Measurements from ENCODE around the gene OCEL1.
A peak's percentile ranks its signal among the peaks of the same experiment; 100 is the strongest.

The OCEL1 gene

DNA sequence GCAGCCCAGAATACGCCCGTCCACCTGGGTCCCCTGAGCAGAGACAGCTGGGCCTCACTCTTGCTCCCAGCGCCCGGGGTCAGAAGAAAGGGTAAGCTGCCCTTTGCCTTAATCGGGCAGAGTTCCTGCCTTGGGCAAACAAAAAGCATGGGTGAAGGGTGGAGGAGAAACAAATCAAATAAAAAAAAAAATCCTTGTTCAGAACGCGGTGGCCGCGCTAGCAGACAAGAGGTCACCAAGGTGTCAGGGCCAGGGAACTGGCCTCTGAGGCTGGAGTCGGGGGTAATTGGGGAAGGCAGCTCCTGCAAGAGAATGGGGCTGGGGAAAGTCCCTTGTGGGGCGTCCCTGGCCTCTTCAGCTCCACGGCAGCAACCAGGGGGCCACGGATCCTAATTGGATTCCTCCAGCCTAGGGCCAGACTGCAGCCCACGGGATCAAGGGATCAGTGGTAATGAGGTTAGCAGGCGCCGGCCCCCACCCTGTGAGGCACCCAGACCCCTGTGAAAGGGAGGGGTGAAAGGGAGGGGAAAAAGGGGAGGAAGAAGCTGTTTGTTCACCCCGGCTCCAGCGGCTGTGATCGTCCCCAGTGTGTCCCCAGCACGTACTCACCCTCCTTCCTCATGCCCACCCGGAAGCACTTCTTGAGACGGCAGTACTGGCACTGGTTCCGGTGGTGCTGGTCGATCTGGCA lies 14.2 kb downstream of the OCEL1 start:
- Mint-ChIP-seq H3K27me3 (peaks cover 3% of the 10 kb centered on the region), H3K4me1 (ENCODE audit: low read depth) (peaks cover 42% of the 10 kb centered on the region), H3K9me3 (no peaks in the 10 kb centered on the region), H3K4me3 (no peak overlapping the region), H3K36me3 (ENCODE audit: low read depth) (peaks cover 30% of the 10 kb centered on the region), H3K27ac (no peak overlapping the region)
- intact Hi-C loops (cut with micrococcal nuclease) = no loop called here

DNA sequence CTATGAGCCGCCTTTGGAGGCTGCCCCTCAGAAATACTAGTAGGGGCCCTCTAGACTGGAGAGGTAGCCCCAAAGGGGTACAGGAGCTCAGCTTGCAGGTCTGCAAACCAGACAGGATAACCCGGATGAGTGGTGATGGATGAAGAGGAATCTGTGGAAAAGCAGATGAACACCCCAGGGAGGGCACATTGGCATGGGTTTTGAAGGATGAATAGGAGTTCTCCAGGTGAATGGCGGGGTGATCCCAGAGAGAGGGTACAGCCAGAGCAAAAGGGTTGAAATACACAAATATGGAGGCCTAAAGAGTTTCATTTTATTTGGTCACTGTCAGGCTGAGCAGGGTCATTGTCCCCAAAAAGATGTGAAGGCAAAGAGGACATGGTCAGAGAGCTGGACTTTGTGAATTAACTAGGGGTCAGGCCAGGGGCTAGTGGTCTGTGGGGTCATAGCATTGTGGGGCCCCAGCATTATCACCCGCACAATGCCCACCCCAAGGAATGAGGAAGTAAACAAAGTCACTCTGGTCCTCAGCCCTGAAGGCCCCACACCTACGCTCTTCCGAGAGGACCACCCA lies 14.9 kb downstream of the OCEL1 start:
- intact Hi-C loops (cut with micrococcal nuclease) = no loop called here
- H3K4me1 Mint-ChIP-seq (ENCODE audit: low read depth) = peaks cover 38% of the 10 kb centered on the region
- no peaks in the 10 kb centered on the region for H3K9me3 Mint-ChIP-seq
- H3K27me3 Mint-ChIP-seq = peaks cover 3% of the 10 kb centered on the region
- peaks cover 31% of the 10 kb centered on the region for H3K36me3 Mint-ChIP-seq (ENCODE audit: low read depth)
- no peak overlapping the region for H3K4me3 Mint-ChIP-seq
- H3K27ac Mint-ChIP-seq = no peak overlapping the region

DNA sequence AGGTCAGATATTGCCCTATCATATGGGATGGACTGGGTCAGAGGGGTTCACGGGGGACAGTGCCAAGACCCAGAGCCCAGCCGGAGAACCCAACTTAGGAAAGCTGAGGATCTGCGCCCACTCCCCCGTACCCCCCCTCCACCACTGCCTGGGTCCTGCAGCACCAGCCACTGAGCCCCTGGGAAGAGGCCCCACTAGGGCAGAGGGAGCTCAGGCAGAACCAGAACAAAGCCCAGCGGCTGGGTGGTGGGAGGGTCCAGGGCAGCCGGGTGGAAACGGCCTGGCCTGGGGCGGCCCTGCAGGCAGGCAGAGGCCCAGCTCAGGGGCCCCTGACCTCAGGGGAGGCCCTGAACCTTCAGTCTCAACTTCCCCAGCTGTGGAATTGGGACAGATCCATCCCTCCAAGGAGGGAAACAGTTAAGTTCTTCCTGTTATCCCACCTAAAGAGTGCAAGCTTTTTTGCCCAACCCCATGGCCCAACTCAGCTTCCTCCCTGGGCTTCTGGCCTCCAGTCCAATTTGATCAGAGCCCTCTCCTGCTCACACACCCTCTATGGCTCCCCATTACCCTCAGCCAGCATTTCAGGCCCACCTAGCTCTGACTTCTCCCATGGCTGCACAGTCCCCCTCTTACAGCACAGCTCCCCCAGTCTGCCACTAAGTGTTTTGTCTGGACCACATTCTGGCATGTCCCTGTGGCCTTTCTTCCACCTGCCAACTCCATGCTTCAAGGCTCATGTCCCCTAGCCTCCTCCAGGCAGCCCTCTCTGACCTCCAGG lies 16.6 kb downstream of the OCEL1 start:
- Mint-ChIP-seq H3K4me1 (ENCODE audit: low read depth) (peaks cover 40% of the 10 kb centered on the region), H3K9me3 (no peaks in the 10 kb centered on the region), H3K27me3 (peaks cover 8% of the 10 kb centered on the region), H3K27ac (peak overlapping the region; percentile 9), H3K36me3 (ENCODE audit: low read depth) (peaks cover 34% of the 10 kb centered on the region), H3K4me3 (no peak overlapping the region)
- intact Hi-C loops (cut with micrococcal nuclease) = no loop called here

DNA sequence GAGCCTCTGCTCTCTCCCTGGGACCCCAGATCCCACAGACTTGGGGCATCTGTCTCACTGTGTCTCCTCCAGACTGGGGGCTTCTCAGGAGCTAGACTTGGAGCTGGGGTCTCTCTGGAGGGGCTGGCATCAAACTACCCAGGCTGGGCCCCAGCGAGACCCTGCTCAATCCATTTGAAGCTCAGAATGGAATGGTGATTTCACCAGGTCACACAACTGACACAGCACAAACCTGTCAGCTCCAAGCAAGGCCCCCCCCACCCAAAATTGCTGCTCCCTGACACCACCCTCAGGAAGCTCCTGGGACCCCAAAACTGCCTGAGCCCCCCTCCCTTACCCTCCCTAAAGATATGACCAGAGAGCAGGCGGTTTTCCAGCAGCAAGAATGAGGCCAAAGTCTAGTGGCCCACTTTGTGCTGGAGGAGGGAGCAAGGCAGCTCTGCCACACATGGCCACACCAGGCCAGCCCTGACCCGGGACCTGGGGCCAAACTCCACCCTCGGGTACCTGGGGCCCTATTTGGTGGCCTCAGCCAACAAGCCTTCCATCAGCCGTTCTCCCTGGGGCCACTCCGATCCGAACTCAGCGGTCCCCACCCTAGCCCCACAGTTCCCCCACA lies 17.3 kb downstream of the OCEL1 start:
- intact Hi-C loops (cut with micrococcal nuclease) = no loop called here
- Mint-ChIP-seq H3K4me3 (peak overlapping the region; percentile 89), H3K36me3 (ENCODE audit: low read depth) (peaks cover 27% of the 10 kb centered on the region), H3K27me3 (peaks cover 8% of the 10 kb centered on the region), H3K9me3 (no peaks in the 10 kb centered on the region), H3K4me1 (ENCODE audit: low read depth) (peaks cover 39% of the 10 kb centered on the region), H3K27ac (peak overlapping the region; percentile 9)

DNA sequence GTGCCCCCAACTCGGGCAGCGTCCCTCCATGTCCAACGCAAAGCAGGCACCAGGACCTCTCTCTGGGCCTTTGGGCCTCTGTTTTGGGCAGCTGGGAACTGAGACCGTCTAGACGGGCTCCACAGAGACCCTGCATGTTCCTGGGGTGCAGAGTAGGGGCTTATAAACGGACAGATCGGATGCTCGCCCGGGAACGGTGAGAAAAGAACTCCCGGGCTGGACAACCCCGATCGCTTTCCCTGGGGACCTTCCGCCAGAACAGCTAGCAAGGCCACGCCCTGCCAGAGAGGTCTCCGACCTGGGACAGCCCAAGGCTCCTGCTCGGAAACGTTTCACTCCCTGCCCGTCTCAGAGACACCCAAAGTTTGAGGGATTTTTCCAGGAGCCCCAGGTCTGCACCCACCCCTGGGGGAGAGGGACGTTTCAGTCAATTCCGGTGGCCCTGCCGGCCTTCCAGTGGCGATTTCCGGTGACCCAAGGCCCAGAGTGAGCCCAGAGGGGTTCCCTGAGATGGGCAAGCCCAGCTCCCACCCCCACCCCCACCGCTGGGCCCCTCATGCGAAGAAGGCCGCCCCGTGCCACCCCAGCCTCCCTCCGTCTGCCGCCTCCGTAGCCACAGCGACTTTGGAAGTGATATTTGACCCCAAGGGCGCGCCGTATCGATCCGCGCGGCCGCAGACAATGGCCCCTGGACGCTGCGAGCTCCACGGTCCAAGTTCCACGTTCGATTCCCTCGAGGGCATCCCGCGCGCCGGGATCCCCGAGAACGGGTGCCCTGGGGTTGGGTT lies 18.0 kb downstream of the OCEL1 start:
- Mint-ChIP-seq H3K27me3 (peaks cover 8% of the 10 kb centered on the region), H3K36me3 (ENCODE audit: low read depth) (peaks cover 23% of the 10 kb centered on the region), H3K4me1 (ENCODE audit: low read depth) (peaks cover 39% of the 10 kb centered on the region), H3K4me3 (peak overlapping the region; percentile 89), H3K27ac (peak overlapping the region; percentile 81), H3K9me3 (no peaks in the 10 kb centered on the region)
- intact Hi-C loops (cut with micrococcal nuclease) = no loop called here

DNA sequence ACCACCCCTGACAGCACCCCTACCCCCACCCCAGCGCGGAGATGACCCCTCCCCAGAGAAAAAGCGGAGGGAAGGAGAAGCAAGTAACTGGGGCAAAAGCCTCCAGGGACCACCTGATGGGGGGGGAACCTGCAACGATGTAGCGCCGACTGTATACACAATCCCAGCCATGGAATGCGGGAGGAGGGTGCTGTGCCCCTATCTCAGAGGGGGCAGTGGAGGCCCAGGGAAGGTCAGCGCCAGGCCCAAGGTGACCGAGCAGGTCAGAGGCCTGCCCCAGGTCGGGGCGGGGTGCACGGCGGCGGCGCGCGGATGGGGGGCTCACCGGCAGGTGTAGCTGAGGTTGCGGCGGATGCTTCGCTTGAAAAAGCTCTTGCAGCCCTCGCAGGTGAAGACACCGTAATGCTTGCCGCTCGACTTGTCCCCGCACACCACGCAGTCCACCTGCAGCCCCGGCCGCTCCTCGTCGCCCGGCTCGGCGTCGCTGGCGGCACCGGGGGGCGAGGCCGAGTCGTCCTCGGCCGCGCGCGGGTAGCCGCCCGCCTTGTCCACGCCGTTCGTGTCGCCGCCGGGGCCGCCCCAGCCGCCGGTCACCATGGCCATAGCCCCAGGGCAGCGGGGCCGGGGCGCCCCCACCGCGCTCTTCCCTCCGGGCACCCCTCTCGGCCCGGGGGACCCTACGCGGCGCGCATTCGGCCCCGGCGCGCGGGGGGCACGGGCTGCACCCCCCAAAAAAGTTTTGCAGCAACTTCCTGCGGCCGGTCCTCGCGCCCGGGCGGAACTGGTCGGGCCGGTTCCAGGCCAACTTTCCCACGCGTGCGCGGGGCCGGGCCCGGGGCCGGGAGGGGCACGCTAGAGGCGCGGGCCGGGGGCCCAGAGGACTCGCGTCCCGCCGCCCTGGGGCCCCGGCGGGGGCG lies 18.9 kb downstream of the OCEL1 start:
- H3K4me1 Mint-ChIP-seq (ENCODE audit: low read depth) = peaks cover 39% of the 10 kb centered on the region
- H3K27me3 Mint-ChIP-seq = peaks cover 8% of the 10 kb centered on the region
- no peaks in the 10 kb centered on the region for H3K9me3 Mint-ChIP-seq
- H3K36me3 Mint-ChIP-seq (ENCODE audit: low read depth) = peaks cover 22% of the 10 kb centered on the region
- H3K27ac Mint-ChIP-seq = peak overlapping the region; percentile 81
- peak overlapping the region; percentile 89 for H3K4me3 Mint-ChIP-seq
- intact Hi-C loops (cut with micrococcal nuclease) = no loop called here

DNA sequence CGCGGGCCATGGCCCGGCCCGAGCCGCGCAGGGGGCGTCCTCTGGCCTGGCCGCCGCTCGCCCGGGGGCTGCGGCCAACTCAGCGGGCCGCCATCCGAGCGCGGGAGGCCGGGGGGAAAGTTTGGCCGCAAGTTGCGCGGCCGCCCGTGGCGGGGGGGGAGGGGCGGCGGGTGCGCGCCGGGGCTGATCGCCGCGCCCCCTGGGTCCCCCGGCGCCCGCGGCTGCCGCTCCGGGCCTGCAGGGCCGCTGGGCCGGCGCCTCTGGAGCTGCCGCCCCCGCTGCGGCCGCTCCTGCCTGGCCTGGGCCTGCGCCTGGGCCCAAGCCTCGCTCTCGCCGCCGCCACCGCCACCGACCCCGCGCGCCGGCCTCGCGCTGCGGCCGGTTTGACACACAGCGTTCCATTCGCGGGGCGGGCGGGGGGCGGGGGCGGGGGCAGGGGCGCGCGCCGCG lies 19.5 kb downstream of the OCEL1 start, which contains the start of gene NR2F6:
TSS of gene NR2F6 (minus strand) at position 385 of the 450 bp plus-strand sequence. CDS start 699 bp downstream, outside the sequence.
- peaks cover 39% of the 10 kb centered on the region for H3K4me1 Mint-ChIP-seq (ENCODE audit: low read depth)
- H3K36me3 Mint-ChIP-seq (ENCODE audit: low read depth) = peaks cover 15% of the 10 kb centered on the region
- no peaks in the 10 kb centered on the region for H3K9me3 Mint-ChIP-seq
- intact Hi-C loops (cut with micrococcal nuclease) = no loop called here
- peak within 1 kb of the TSS; percentile 95 for H3K4me3 Mint-ChIP-seq
- H3K27ac Mint-ChIP-seq = peak within 1 kb of the TSS; percentile 93
- H3K27me3 Mint-ChIP-seq = peaks cover 8% of the 10 kb centered on the region

DNA sequence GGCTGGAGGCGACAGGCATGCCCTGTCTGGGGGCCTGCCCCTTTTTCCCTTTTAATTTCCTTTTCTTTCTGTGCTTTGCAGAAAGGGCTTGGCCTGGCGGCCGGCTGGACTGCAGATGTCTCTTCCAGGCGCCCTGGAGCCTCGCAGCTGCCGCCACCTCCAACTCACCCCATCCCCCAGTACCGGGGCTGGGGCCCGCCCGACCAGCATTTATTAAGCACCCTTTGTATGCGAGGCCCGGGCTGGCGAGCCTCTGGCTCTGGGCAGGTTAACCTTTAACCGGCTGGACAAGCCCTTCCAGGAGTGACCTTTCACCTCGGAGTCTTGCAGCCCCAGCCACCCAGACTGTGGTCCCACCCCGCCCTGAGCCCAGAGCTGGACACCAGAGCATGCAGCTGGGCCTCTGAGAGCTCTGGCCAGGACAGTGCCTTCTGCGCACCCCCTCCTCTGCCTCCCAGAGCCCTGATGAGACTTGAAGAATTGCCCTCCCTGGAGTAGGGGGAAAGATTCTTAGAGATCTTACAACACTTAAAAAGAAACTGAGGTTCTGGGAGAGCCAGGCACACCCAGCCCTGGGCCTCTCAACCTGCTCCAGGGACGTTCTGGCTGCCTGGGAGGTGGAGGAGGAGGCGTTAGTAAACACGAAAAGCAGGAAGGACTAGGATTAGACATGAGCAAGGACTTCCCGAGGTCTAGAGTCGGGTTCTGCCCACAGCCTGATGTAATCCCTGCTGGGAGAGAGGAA lies 20.8 kb downstream of the OCEL1 start:
- Mint-ChIP-seq H3K27me3 (peaks cover 8% of the 10 kb centered on the region), H3K4me3 (peak overlapping the region; percentile 95), H3K9me3 (no peaks in the 10 kb centered on the region), H3K27ac (peak overlapping the region; percentile 93), H3K4me1 (ENCODE audit: low read depth) (peaks cover 39% of the 10 kb centered on the region), H3K36me3 (ENCODE audit: low read depth) (peaks cover 6% of the 10 kb centered on the region)
- intact Hi-C loops (cut with micrococcal nuclease) = no loop called here

DNA sequence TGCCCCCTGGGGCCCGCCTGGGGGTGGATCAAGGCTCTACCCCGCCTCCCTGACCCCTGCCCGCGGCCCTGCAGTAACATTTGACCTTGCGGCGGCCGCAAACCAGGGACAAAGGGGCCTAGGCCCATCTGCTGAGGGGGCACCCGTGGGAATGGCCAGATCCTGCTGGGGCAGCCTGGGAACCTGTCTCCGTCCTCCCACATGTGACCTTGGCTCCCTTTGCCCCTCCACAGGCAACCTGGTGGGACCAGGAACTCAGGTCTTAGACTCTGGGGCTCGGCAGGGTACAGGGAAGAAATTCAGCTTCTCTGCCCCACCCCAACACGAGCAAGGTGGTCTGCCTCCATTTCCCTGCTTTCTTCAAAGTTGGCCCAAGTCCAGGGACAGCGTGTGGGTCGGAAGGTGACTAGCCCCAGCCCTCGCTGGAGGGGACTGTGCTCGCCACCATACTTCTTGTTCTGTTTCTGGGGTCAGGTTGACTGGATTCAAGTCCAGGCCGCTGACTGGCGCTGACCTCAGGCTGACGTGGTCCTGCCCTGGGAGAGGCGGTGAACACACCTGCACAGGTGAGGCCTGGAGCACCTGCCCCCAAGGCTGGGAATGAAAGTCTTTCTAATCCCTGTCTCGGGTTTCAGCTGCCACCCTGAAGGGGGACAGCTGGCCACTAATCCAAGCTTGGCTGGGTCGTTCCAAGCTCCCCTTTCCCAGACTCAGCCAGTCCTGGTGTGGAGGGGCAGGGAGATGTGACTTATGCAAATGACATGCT lies 22.2 kb downstream of the OCEL1 start:
- Mint-ChIP-seq H3K36me3 (ENCODE audit: low read depth) (peaks cover 6% of the 10 kb centered on the region), H3K27ac (peak overlapping the region; percentile 93)

DNA sequence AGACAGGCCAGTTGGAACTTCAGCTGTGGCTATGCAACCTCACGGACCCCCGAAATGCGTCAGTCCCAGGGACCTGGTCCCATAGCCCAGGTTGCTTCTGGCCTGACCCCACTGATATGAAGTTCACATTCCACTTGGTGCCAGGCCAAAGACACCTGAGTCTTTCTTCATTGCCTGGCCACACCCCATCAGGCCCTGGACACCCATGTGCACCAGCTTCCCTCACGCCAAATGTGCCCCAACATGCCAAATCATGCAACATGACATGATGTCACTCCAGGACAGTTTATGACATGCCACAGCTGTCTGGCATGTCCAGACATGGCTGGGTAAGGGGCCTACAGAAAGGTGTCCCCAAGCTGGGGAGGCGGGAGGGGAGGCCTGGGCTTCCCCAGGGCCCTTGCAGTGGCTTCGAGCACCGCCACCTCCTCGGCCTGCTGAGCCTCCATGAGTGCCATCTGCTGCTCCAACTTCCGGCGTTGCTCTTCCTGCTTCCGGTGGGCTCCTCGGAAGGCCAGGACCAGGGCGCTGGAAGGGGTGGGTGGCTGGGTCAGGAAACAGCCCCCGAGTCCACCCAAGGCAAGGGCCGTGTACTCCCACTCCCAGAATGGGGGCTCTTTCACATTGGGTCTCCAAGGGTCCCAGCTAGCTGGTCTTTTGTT lies 24.0 kb downstream of the OCEL1 start:
- H3K4me3 Mint-ChIP-seq = no peak overlapping the region
- peaks cover 6% of the 10 kb centered on the region for H3K36me3 Mint-ChIP-seq (ENCODE audit: low read depth)
- H3K9me3 Mint-ChIP-seq = no peaks in the 10 kb centered on the region
- H3K4me1 Mint-ChIP-seq (ENCODE audit: low read depth) = peaks cover 19% of the 10 kb centered on the region
- H3K27me3 Mint-ChIP-seq = peaks cover 4% of the 10 kb centered on the region
- intact Hi-C loops (cut with micrococcal nuclease) = no loop called here
- H3K27ac Mint-ChIP-seq = no peak overlapping the region

More for the DNA sequence above, 22.2 kb downstream of the OCEL1 start:
- no peaks in the 10 kb centered on the region for H3K9me3 Mint-ChIP-seq
- H3K4me3 Mint-ChIP-seq = no peak overlapping the region
- peaks cover 8% of the 10 kb centered on the region for H3K27me3 Mint-ChIP-seq
- peaks cover 33% of the 10 kb centered on the region for H3K4me1 Mint-ChIP-seq (ENCODE audit: low read depth)
- intact Hi-C loops (cut with micrococcal nuclease) = no loop called here

DNA sequence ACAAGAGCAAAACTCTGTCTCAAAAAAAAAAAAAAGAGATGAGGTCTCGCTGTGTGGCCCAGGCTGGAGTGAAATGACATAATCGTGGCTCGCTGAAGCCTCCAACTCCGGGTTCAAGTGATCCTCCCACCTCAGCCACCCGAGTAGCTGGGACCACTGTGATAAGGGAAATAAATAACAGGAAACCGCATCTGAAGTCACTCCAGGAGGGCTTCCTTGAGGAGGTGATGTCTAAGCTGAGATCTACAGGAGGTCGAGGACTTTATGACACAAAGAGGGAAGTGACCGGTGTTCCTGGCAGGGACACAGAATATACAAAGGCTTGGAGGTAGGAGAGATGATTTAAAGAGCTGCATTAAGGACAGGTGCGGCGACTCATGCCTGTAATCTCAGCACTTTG lies 28.6 kb downstream of the OCEL1 start:
- H3K9me3 Mint-ChIP-seq = no peaks in the 10 kb centered on the region
- no peaks in the 10 kb centered on the region for H3K4me1 Mint-ChIP-seq (ENCODE audit: low read depth)
- H3K36me3 Mint-ChIP-seq (ENCODE audit: low read depth) = no peaks in the 10 kb centered on the region
- H3K27ac Mint-ChIP-seq = no peak overlapping the region
- intact Hi-C loops (cut with micrococcal nuclease) = no loop called here
- H3K4me3 Mint-ChIP-seq = no peak overlapping the region
- H3K27me3 Mint-ChIP-seq = peaks cover 11% of the 10 kb centered on the region

Measured in dendritic cell treated with granulocyte-macrophage colony-stimulating factor and Interleukin-4, amounts not matched to agents 40 ng/mL and 50 ng/mL, for 4 days (primary cell).